Panc1 (cell line): ENCODE measurements around the gene TDRD15. TPM values are rescaled to one million over a fixed set of nuclear protein-coding genes. Genes with fewer than 3 reads are reported as not detected.

ENCODE experiments used
- ATAC-seq: fragments of 200-7000 bp; cut with Tn5 transposase; 2 replicates; pipeline ENCODE4 v1.9.1; 2020; ENCODE audit warnings: mild to moderate bottlenecking, moderate library complexity
- BruUV-seq: library from RNA; stranded (reverse); fragments of 400-500 nt; replicated peaks from 2 replicates; lab custom pipeline; 2021; lab: Mats Ljungman, UMichigan
- CTCF ChIA-PET: fragments of 300-600 bp; sonication (Branson Sonifier 250); formaldehyde crosslinking; loops from one replicate; lab custom pipeline; 2022; ENCODE audit warnings: antibody characterized with exemption; lab: Charles Lee
- POLR2A ChIA-PET: fragments of 300-600 bp; sonication (Branson Sonifier 250); formaldehyde crosslinking; loops from one replicate; lab custom pipeline; 2022; ENCODE audit warnings: antibody characterized with exemption; lab: Charles Lee
- DNase-seq: peaks from one replicate; pipeline ENCODE4 v3.0.0-alpha.2; 2010; ENCODE audit warnings: low read depth, low spot score
- H3K27ac ChIP-seq: 2 replicates; pipeline ENCODE4 v1.5.1; 2011; ENCODE audit warnings: mild to moderate bottlenecking, low read length, inconsistent platforms
- H3K27me3 ChIP-seq: fragments of 200-500 bp; sonication (Bioruptor generic); 2 replicates; pipeline ENCODE4 v1.6.0; 2014; ENCODE audit warnings: low read length, inconsistent platforms; ENCODE audit not compliant: control insufficient read depth, insufficient read depth
- H3K36me3 ChIP-seq: fragments of 200-500 bp; sonication (Bioruptor generic); 2 replicates; pipeline ENCODE4 v1.5.1; 2014; ENCODE audit warnings: inconsistent platforms, mild to moderate bottlenecking, low read length, moderate library complexity; ENCODE audit not compliant: control insufficient read depth, insufficient read depth
- H3K4me1 ChIP-seq: 2 replicates; pipeline ENCODE4 v1.5.1; 2011; ENCODE audit warnings: inconsistent platforms, mild to moderate bottlenecking, low read length, moderate library complexity; ENCODE audit not compliant: control insufficient read depth, insufficient read depth
- H3K4me3 ChIP-seq, 2 experiments: 2 replicates each; pipeline ENCODE4 v1.5.1; 2011 to 2012; ENCODE audit warnings: low read depth in 2 of 2, low read length in 2 of 2, mild to moderate bottlenecking in 2 of 2, inconsistent platforms in 1 of 2, moderate library complexity in 1 of 2
- H3K9me3 ChIP-seq: fragments of 200-500 bp; sonication (Bioruptor generic); 2 replicates; pipeline ENCODE4 v1.5.1; 2014; ENCODE audit warnings: low read depth, mild to moderate bottlenecking, inconsistent platforms, low read length, moderate library complexity; ENCODE audit not compliant: control insufficient read depth, insufficient read depth
- CTCF ChIP-seq: fragments of 450-650 bp; IDR thresholded peaks from 2 replicates; pipeline ENCODE4 v1.5.1; 2017; ENCODE audit warnings: mild to moderate bottlenecking
- POLR2AphosphoS5 ChIP-seq: IDR thresholded peaks from 2 replicates; pipeline ENCODE4 v1.6.1; 2012; ENCODE audit warnings: mild to moderate bottlenecking, low read depth, low read length, moderate library complexity
- REST ChIP-seq, 2 experiments: IDR thresholded peaks; 2 replicates each; pipeline ENCODE4 v1.6.1; 2011 to 2012; ENCODE audit warnings: low read depth in 2 of 2, control low read depth in 1 of 2, low read length in 1 of 2, mild to moderate bottlenecking in 1 of 2, moderate library complexity in 1 of 2; ENCODE audit not compliant: insufficient read depth in 1 of 2
- SIN3A ChIP-seq: IDR thresholded peaks from 2 replicates; pipeline ENCODE4 v1.6.1; 2012; ENCODE audit warnings: low read depth, mild to moderate bottlenecking, low read length, moderate library complexity, borderline replicate concordance; ENCODE audit not compliant: insufficient read depth
- TCF7L2 ChIP-seq: IDR thresholded peaks from 2 replicates; pipeline ENCODE4 v1.6.1; 2011; ENCODE audit warnings: mild to moderate bottlenecking, low read depth, low read length, inconsistent platforms
- in situ Hi-C: cut with HindIII; loops from 2 replicates; pipeline ENCODE4 v1.10.0; 2016; ENCODE audit warnings: low sequenced_read_pairs, low pct_unique_long_range_greater_than_20kb
- intact Hi-C: fragments of 100-400 bp; cut with micrococcal nuclease; formaldehyde crosslinking; loops from one replicate; pipeline ENCODE4 v1.10.0; 2022; ENCODE audit not compliant: unreplicated experiment
- total RNA-seq: library from RNA; stranded (reverse); gene quantifications from one replicate; pipeline ENCODE4 v1.2.1, GENCODE V29; 2021; ENCODE audit not compliant: unreplicated experiment

Gene TDRD15
- total RNA-seq, 1 experiment from 2014 or later: not detected

GRCh38 chr2:21191535-21191934 lies 67.8 kb downstream of the TDRD15 start:
- in situ Hi-C loops: no loop called here
- H3K27ac ChIP-seq: no peak overlapping the region
- no TSS peak for BruUV-seq
- ChIA-PET CTCF (no interaction called here), POLR2A (no interaction called here)
- no peak for ATAC-seq
- H3K36me3 ChIP-seq: no peaks in the 10 kb centered on the region
- H3K4me3 ChIP-seq: no peak overlapping the region
- H3K4me1 ChIP-seq: no peaks in the 10 kb centered on the region
- no peak for TF ChIP-seq TCF7L2
- TF ChIP-seq POLR2AphosphoS5: no peak
- TF ChIP-seq REST (IDR thresholded peaks at IDR 0.05; ENCODE audit: insufficient read depth in 1 of 2, low read depth in 2 of 2, low read length in 1 of 2): no peak
- no peak for TF ChIP-seq CTCF
- no peak for TF ChIP-seq SIN3A
- H3K27me3 ChIP-seq: no peaks in the 10 kb centered on the region
- intact Hi-C loops: no loop called here
- no peak for DNase-seq
- H3K9me3 ChIP-seq: no peaks in the 10 kb centered on the region

Other genes with a start within 250 kb of the TDRD15 start
- 1.2 TPM for gene APOB, start 79.9 kb upstream of the TDRD15 start, total RNA-seq